ENCODE measurements around the gene TANC2. TPM values are rescaled to one million over a fixed set of nuclear protein-coding genes. Genes with fewer than 3 reads are reported as not detected.

Gene TANC2
- total and polyA plus RNA-seq, 2 of the 8 experiments (the other 6 are each of a cell fraction or from before 2014, with no cell fraction given) = 5.7 to 21.9 TPM

- Histone ChIP-seq H3K56ac (replicated peaks; ENCODE audit: insufficient read length, low read depth, low read length) (no peak overlapping the region), H3K9ac (replicated peaks in 1 of 4; ENCODE audit: extremely low read depth in 1 of 4, low read depth in 3 of 4, low read length in 3 of 4) (no peak overlapping the region), H3K4me3 (ENCODE audit: extremely low read depth in 1 of 4, insufficient read depth in 2 of 4, low read depth in 3 of 4, low read length in 4 of 4) (no peak overlapping the region), H3K79me2 (ENCODE audit: control insufficient read depth in 1 of 2, insufficient read depth in 2 of 2, low read length in 2 of 2) (no peaks in the 10 kb centered on the region), H2BK5ac (ENCODE audit: low read depth, low read length) (no peak overlapping the region), H3K27ac (ENCODE audit: low read depth, low read length) (no peak overlapping the region), H3K4ac (replicated peaks; ENCODE audit: insufficient read length, low read depth, low read length) (no peak overlapping the region), H2BK20ac (ENCODE audit: low read length) (no peak overlapping the region), H3K4me2 (ENCODE audit: insufficient read depth in 1 of 2, low read depth in 2 of 2, low read length in 2 of 2) (no peak overlapping the region), H4K91ac (replicated peaks; ENCODE audit: insufficient read length, low read length) (no peak overlapping the region), H2BK120ac (replicated peaks; ENCODE audit: low read depth, low read length) (no peak overlapping the region), H3K23me2 (ENCODE audit: low read depth, low read length) (no peaks in the 10 kb centered on the region), H2AFZ (ENCODE audit: low read length) (no peak overlapping the region), H3K9me3 (ENCODE audit: insufficient read depth in 2 of 2, low read depth in 1 of 2, low read length in 1 of 2) (no peaks in the 10 kb centered on the region), H3K27me3 (replicated peaks in 1 of 4; ENCODE audit: control insufficient read depth in 3 of 4, extremely low read depth in 1 of 4, insufficient read depth in 3 of 4, low read length in 3 of 4) (no peaks in the 10 kb centered on the region), H3K14ac (ENCODE audit: insufficient read length) (no peak overlapping the region), H3K23ac (ENCODE audit: insufficient read length) (no peak overlapping the region), H3K4me1 (replicated peaks in 1 of 4; ENCODE audit: control insufficient read depth in 3 of 4, insufficient read depth in 4 of 4, low read length in 3 of 4) (no peaks in the 10 kb centered on the region), H4K20me1 (replicated peaks in 1 of 2; ENCODE audit: control insufficient read depth in 1 of 2, insufficient read depth in 2 of 2, low read length in 2 of 2) (no peaks in the 10 kb centered on the region), H4K8ac (ENCODE audit: extremely low read depth, insufficient read depth, low read length) (no peak overlapping the region), H2BK12ac (ENCODE audit: low read depth, low read length) (no peak overlapping the region), H2AK5ac (ENCODE audit: low read depth, low read length) (no peak overlapping the region), H3K36me3 (ENCODE audit: control insufficient read depth in 2 of 4, insufficient read depth in 4 of 4, low read length in 3 of 4) (no peaks in the 10 kb centered on the region), H3K18ac (ENCODE audit: extremely low read depth, low read length) (no peak overlapping the region), H4K5ac (ENCODE audit: insufficient read length, low read depth, low read length) (no peak overlapping the region), H2BK15ac (ENCODE audit: low read length) (no peak overlapping the region), H3K79me1 (ENCODE audit: low read depth, low read length) (no peaks in the 10 kb centered on the region)
- TF ChIP-seq USF2 (IDR thresholded peaks at IDR 0.05; ENCODE audit: low read length) (no peak), TEAD4 (IDR thresholded peaks at IDR 0.05; ENCODE audit: low read depth, low read length) (no peak), NRF1 (IDR thresholded peaks at IDR 0.05; ENCODE audit: low read depth, low read length) (no peak), SP4 (IDR thresholded peaks at IDR 0.05; ENCODE audit: low read length) (no peak), HDAC6 (IDR thresholded peaks at IDR 0.05; ENCODE audit: low read depth, low read length) (no peak)
- FAIRE-seq (no peak), DNase-seq (ENCODE audit: low read depth in 1 of 2, low spot score in 2 of 2) (no peak)
- CTCF ChIA-PET (ENCODE audit: partially characterized antibody) = interaction anchor here (1.0 kb wide), 1 partner anchor 233 kb away, joined by 3 read pairs; no protein-coding TSS in a partner anchor
- POLR2A ChIA-PET (ENCODE audit: partially characterized antibody) = interaction anchor here (0.6 kb wide), 1 partner anchor 8 kb away, joined by 3 read pairs; no protein-coding TSS in a partner anchor
- 92% methylated on average over 6 of the region's 6 CpGs; no CpG with 5 or more reads in 1 of the 2 experiments for WGBS, 2 experiments (ENCODE audit: extremely low coverage in 1 of 2, insufficient coverage in 1 of 2, insufficient read length in 1 of 2, insufficient replicate concordance in 2 of 2, low coverage in 1 of 2, low lambda C conversion rate in 2 of 2, missing lambda C conversion rate in 1 of 2)
Observed at GRCh38 chr17:62927083-62927482, 39.0 kb upstream of the TANC2 start.

All from H1 (cell line).